Activated effector memory CD4-positive, alpha-beta T cell treated with anti-CD3 and anti-CD28 coated beads, Interleukin-2, amount 50 U/mL, for 16 hours (primary cell): ENCODE data around the gene RPL31.
"Not testable (repeated sequence)": the region's sequence is repeated elsewhere in the genome, so short reads cannot be mapped to it uniquely, and the experiment has no call there.

Experiments used
- DNase-seq: peaks from one replicate; pipeline ENCODE4 v3.0.0-alpha.2; 2020

The RPL31 gene

GRCh38 chr2:101030866-101031554 is 28.9 kb downstream of the RPL31 start:
- DNase-seq, result no peak

- DNase-seq, result no peak
These were observed 30.1 kb downstream of the RPL31 start for GRCh38 chr2:101032084-101032776.

- no peak for DNase-seq
These were observed 34.5 kb downstream of the RPL31 start for GRCh38 chr2:101036562-101036961.

GRCh38 chr2:101037161-101037755 is 35.2 kb downstream of the RPL31 start:
- no peak for DNase-seq

- DNase-seq, result no peak
These were observed 36.6 kb downstream of the RPL31 start for GRCh38 chr2:101038455-101039255.

GRCh38 chr2:101040072-101040471 is 38.0 kb downstream of the RPL31 start:
- no peak for DNase-seq

GRCh38 chr2:101040761-101041160 is 38.7 kb downstream of the RPL31 start:
- DNase-seq, result no peak

- no peak for DNase-seq
These were observed 39.3 kb downstream of the RPL31 start for GRCh38 chr2:101041413-101041812.

- DNase-seq, result no peak
These were observed 43.2 kb downstream of the RPL31 start for GRCh38 chr2:101045330-101045729.

- no peak for DNase-seq
These were observed 45.1 kb downstream of the RPL31 start for GRCh38 chr2:101047075-101047766.

- no peak for DNase-seq
These were observed 45.7 kb downstream of the RPL31 start for GRCh38 chr2:101047774-101048173.

- DNase-seq, result no peak
These were observed 46.7 kb downstream of the RPL31 start for GRCh38 chr2:101048756-101049155.

GRCh38 chr2:101050886-101051285 is 48.8 kb downstream of the RPL31 start:
- DNase-seq, result not testable (repeated sequence)

- no peak for DNase-seq
These were observed 50.1 kb downstream of the RPL31 start for GRCh38 chr2:101052147-101052546.

GRCh38 chr2:101053117-101053516 is 51.0 kb downstream of the RPL31 start:
- no peak for DNase-seq
